Muscle of leg (tissue), 11 donors: ENCODE results near the gene TTF1. TPM values are rescaled to one million over a fixed set of nuclear protein-coding genes. Genes with fewer than 3 reads are reported as not detected.

ENCODE experiments used
- DNase-seq: peaks from one replicate; pipeline ENCODE4 v3.0.0; 2013
- H3K27ac ChIP-seq: one replicate; pipeline ENCODE4 v1.5.1; 2013; ENCODE audit warnings: mild to moderate bottlenecking, low read length, control low read depth
- H3K27me3 ChIP-seq: one replicate; pipeline ENCODE4 v1.6.1; 2013; ENCODE audit warnings: low read length; ENCODE audit not compliant: control insufficient read depth, insufficient read depth
- H3K36me3 ChIP-seq: one replicate; pipeline ENCODE4 v1.6.1; 2013; ENCODE audit warnings: low read length; ENCODE audit not compliant: control insufficient read depth, insufficient read depth
- H3K4me1 ChIP-seq: one replicate; pipeline ENCODE4 v1.6.1; 2013; ENCODE audit warnings: low read length; ENCODE audit not compliant: control insufficient read depth, insufficient read depth
- H3K4me3 ChIP-seq: one replicate; pipeline ENCODE4 v1.5.1; 2013; ENCODE audit warnings: low read length, control low read depth
- H3K9me3 ChIP-seq: replicated peaks from 2 replicates; pipeline ENCODE4 v1.6.1; 2013; ENCODE audit warnings: low read depth, low read length; ENCODE audit not compliant: control insufficient read depth
- WGBS: methylation state at CpG from one replicate; pipeline ENCODE4 v1.1.5; 2013; ENCODE audit warnings: missing lambda C conversion rate; ENCODE audit not compliant: insufficient coverage; 5-methylcytosine and 5-hydroxymethylcytosine counted together
- polyA plus RNA-seq, 8 donors: library from polyadenylated mRNA; unstranded; fragments of 120-200 nt; gene quantifications; one replicate each; pipeline versions ENCODE4 v1.2.1 to v1.2.3, GENCODE V29; 2013; ENCODE audit warnings: inconsistent platforms in 1 of 8, low replicate concordance in 1 of 8; ENCODE audit not compliant: insufficient read length in 8 of 8, insufficient read depth in 1 of 8
- total RNA-seq: library from RNA; stranded (reverse); fragments of 120-200 nt; gene quantifications from one replicate; pipeline ENCODE4 v1.2.4, GENCODE V29; 2013

The TTF1 gene
- total and polyA plus RNA-seq, 9 donors = 9.6 to 12.0 (median 10.6) TPM

- Histone ChIP-seq H3K9me3 (no peaks in the 10 kb centered on the region), H3K4me1 (peaks cover 17% of the 10 kb centered on the region), H3K27ac (no peak overlapping the region), H3K36me3 (no peaks in the 10 kb centered on the region), H3K27me3 (peaks cover 82% of the 10 kb centered on the region), H3K4me3 (no peak overlapping the region)
- no peak for DNase-seq
- WGBS = no CpG with 5 or more reads among the region's 5 CpGs
Measured at GRCh38 chr9:132413926-132414325, 7.3 kb upstream of the TTF1 start.

GRCh38 chr9:132412089-132412488 lies 5.4 kb upstream of the TTF1 start:
- Histone ChIP-seq H3K9me3 (no peaks in the 10 kb centered on the region), H3K27ac (no peak overlapping the region), H3K4me3 (no peak overlapping the region), H3K27me3 (peaks cover 71% of the 10 kb centered on the region), H3K36me3 (no peaks in the 10 kb centered on the region), H3K4me1 (peaks cover 17% of the 10 kb centered on the region)
- DNase-seq = no peak
- WGBS = 4% methylated on average over 5 of the region's 8 CpGs

GRCh38 chr9:132411091-132411508 lies 4.5 kb upstream of the TTF1 start:
- no peaks in the 10 kb centered on the region for H3K36me3 ChIP-seq
- H3K9me3 ChIP-seq = no peaks in the 10 kb centered on the region
- H3K27ac ChIP-seq = no peak overlapping the region
- no peak overlapping the region for H3K4me3 ChIP-seq
- peaks cover 69% of the 10 kb centered on the region for H3K27me3 ChIP-seq
- 0% methylated on average over 14 of the region's 20 CpGs for WGBS
- peaks cover 19% of the 10 kb centered on the region for H3K4me1 ChIP-seq
- DNase-seq = peak; percentile 9

GRCh38 chr9:132410642-132411041 lies 4.0 kb upstream of the TTF1 start:
- Histone ChIP-seq H3K4me3 (no peak overlapping the region), H3K4me1 (peaks cover 23% of the 10 kb centered on the region), H3K9me3 (no peaks in the 10 kb centered on the region), H3K36me3 (no peaks in the 10 kb centered on the region), H3K27ac (no peak overlapping the region), H3K27me3 (peaks cover 66% of the 10 kb centered on the region)
- 6% methylated on average over 17 of the region's 19 CpGs for WGBS
- no peak for DNase-seq

- H3K27ac ChIP-seq = no peak within 1 kb of the TSS
Measured at GRCh38 chr9:132409828-132410528, 3.3 kb upstream of the TTF1 start, which contains the start of gene CFAP77. CFAP77 (plus strand) TSS chr9:132410211; CDS start chr9:132410272, 61 bp downstream.

GRCh38 chr9:132408521-132408920 lies 1.9 kb upstream of the TTF1 start:
- Histone ChIP-seq H3K9me3 (no peaks in the 10 kb centered on the region), H3K36me3 (no peaks in the 10 kb centered on the region), H3K4me1 (peaks cover 25% of the 10 kb centered on the region), H3K27me3 (peaks cover 45% of the 10 kb centered on the region), H3K27ac (no peak overlapping the region), H3K4me3 (no peak overlapping the region)
- WGBS = 62% methylated on average over 7 of the region's 8 CpGs
- no peak for DNase-seq

More at GRCh38 chr9:132409828-132410528, 3.3 kb upstream of the TTF1 start, which contains the start of gene CFAP77:
- under 1% methylated on average over 69 of the region's 69 CpGs for WGBS
- DNase-seq = peak; percentile 48
- no peaks in the 10 kb centered on the region for H3K9me3 ChIP-seq
- H3K27me3 ChIP-seq = peaks cover 59% of the 10 kb centered on the region
- peak within 1 kb of the TSS; percentile 22 for H3K4me3 ChIP-seq
- peaks cover 25% of the 10 kb centered on the region for H3K4me1 ChIP-seq
- no peaks in the 10 kb centered on the region for H3K36me3 ChIP-seq

- H3K9me3 ChIP-seq = no peaks in the 10 kb centered on the region
- peaks cover 25% of the 10 kb centered on the region for H3K4me1 ChIP-seq
- peaks cover 37% of the 10 kb centered on the region for H3K27me3 ChIP-seq
- no peaks in the 10 kb centered on the region for H3K36me3 ChIP-seq
- DNase-seq = no peak
- 70% methylated on average over 2 of the region's 2 CpGs for WGBS
- peak overlapping the region; percentile 87 for H3K4me3 ChIP-seq
- H3K27ac ChIP-seq = no peak overlapping the region
Measured at GRCh38 chr9:132407196-132407595, 556 bp upstream of the TTF1 start.

- peak; percentile 23 for DNase-seq
- Histone ChIP-seq H3K4me3 (no peak overlapping the region), H3K27ac (peak overlapping the region; percentile 58), H3K27me3 (peaks cover 8% of the 10 kb centered on the region), H3K4me1 (peaks cover 9% of the 10 kb centered on the region), H3K36me3 (peaks cover 18% of the 10 kb centered on the region), H3K9me3 (no peaks in the 10 kb centered on the region)
- 46% methylated on average over 5 of the region's 9 CpGs for WGBS
Measured at GRCh38 chr9:132404228-132404881, 2.3 kb downstream of the TTF1 start.

- Histone ChIP-seq H3K4me3 (no peak overlapping the region), H3K4me1 (peaks cover 8% of the 10 kb centered on the region), H3K9me3 (no peaks in the 10 kb centered on the region), H3K27ac (no peak overlapping the region), H3K27me3 (no peaks in the 10 kb centered on the region), H3K36me3 (peaks cover 35% of the 10 kb centered on the region)
- no peak for DNase-seq
- no CpG with 5 or more reads among the region's 4 CpGs for WGBS
Measured at GRCh38 chr9:132401824-132402223, 4.8 kb downstream of the TTF1 start.

- 61% methylated on average over 3 of the region's 11 CpGs for WGBS
Measured at GRCh38 chr9:132395560-132395959, 11.1 kb downstream of the TTF1 start.

More at GRCh38 chr9:132395560-132395959, 11.1 kb downstream of the TTF1 start:
- H3K9me3 ChIP-seq = no peaks in the 10 kb centered on the region
- no peaks in the 10 kb centered on the region for H3K4me1 ChIP-seq
- peaks cover 72% of the 10 kb centered on the region for H3K36me3 ChIP-seq
- H3K27me3 ChIP-seq = no peaks in the 10 kb centered on the region
- H3K4me3 ChIP-seq = no peak overlapping the region
- H3K27ac ChIP-seq = no peak overlapping the region
- DNase-seq = no peak
